ENCODE measurements around the gene SLC24A3.

The SLC24A3 gene

GRCh38 chr20:19349879-19350278, 137.4 kb downstream of the SLC24A3 start:
- Histone ChIP-seq H3K4me1 (ENCODE audit: control insufficient read depth in 1 of 2, insufficient read depth in 1 of 2, low read depth in 1 of 2, low read length in 1 of 2) (peaks cover 8 to 12% of the 10 kb centered on the region in 2 experiments), H3K36me3 (no peaks in the 10 kb centered on the region), H3K4me3 (ENCODE audit: low read depth in 1 of 2, low read length in 1 of 2) (no peak overlapping the region), H3K9me3 (no peaks in the 10 kb centered on the region), H3K27ac (no peak overlapping the region), H3K27me3 (no peaks in the 10 kb centered on the region)
- no peak for TF ChIP-seq CTCF (IDR thresholded peaks at IDR 0.05)

- Histone ChIP-seq H3K36me3 (no peaks in the 10 kb centered on the region), H3K27ac (no peak overlapping the region), H3K4me3 (ENCODE audit: low read depth in 1 of 2, low read length in 1 of 2) (no peak overlapping the region), H3K9me3 (no peaks in the 10 kb centered on the region), H3K27me3 (no peaks in the 10 kb centered on the region), H3K4me1 (ENCODE audit: control insufficient read depth in 1 of 2, insufficient read depth in 1 of 2, low read depth in 1 of 2, low read length in 1 of 2) (peaks cover 8 to 12% of the 10 kb centered on the region in 2 experiments)
- no peak for TF ChIP-seq CTCF (IDR thresholded peaks at IDR 0.05)
These were observed 139.1 kb downstream of the SLC24A3 start for GRCh38 chr20:19351542-19351941.

- Histone ChIP-seq H3K27me3 (no peaks in the 10 kb centered on the region), H3K4me1 (ENCODE audit: control insufficient read depth in 1 of 2, insufficient read depth in 1 of 2, low read depth in 1 of 2, low read length in 1 of 2) (no peaks in the 10 kb centered on the region), H3K27ac (no peak overlapping the region), H3K9me3 (no peaks in the 10 kb centered on the region), H3K36me3 (no peaks in the 10 kb centered on the region), H3K4me3 (ENCODE audit: low read depth in 1 of 2, low read length in 1 of 2) (no peak overlapping the region)
- TF ChIP-seq CTCF (IDR thresholded peaks at IDR 0.05) = no peak
These were observed 142.5 kb downstream of the SLC24A3 start for GRCh38 chr20:19354950-19355349.

- H3K4me1 ChIP-seq (ENCODE audit: control insufficient read depth in 1 of 2, insufficient read depth in 1 of 2, low read depth in 1 of 2, low read length in 1 of 2) = no peaks in the 10 kb centered on the region
- no peaks in the 10 kb centered on the region for H3K9me3 ChIP-seq
- H3K36me3 ChIP-seq = no peaks in the 10 kb centered on the region
- no peak overlapping the region for H3K27ac ChIP-seq
- H3K4me3 ChIP-seq (ENCODE audit: low read depth in 1 of 2, low read length in 1 of 2) = no peak overlapping the region
- no peaks in the 10 kb centered on the region for H3K27me3 ChIP-seq
- no peak for TF ChIP-seq CTCF (IDR thresholded peaks at IDR 0.05)
These were observed 149.3 kb downstream of the SLC24A3 start for GRCh38 chr20:19361790-19362189.

GRCh38 chr20:19363476-19363875, 151.0 kb downstream of the SLC24A3 start:
- Histone ChIP-seq H3K27ac (no peak overlapping the region), H3K4me3 (ENCODE audit: low read depth in 1 of 2, low read length in 1 of 2) (no peak overlapping the region)

More at GRCh38 chr20:19363476-19363875, 151.0 kb downstream of the SLC24A3 start:
- TF ChIP-seq CTCF (IDR thresholded peaks at IDR 0.05) = no peak
- no peaks in the 10 kb centered on the region for H3K9me3 ChIP-seq
- no peaks in the 10 kb centered on the region for H3K4me1 ChIP-seq (ENCODE audit: control insufficient read depth in 1 of 2, insufficient read depth in 1 of 2, low read depth in 1 of 2, low read length in 1 of 2)
- H3K36me3 ChIP-seq = no peaks in the 10 kb centered on the region
- no peaks in the 10 kb centered on the region for H3K27me3 ChIP-seq
